Parathyroid adenoma (tissue), 2 donors: ENCODE results near the gene COL12A1.

ENCODE experiments used
- H2AFZ ChIP-seq: fragments of 300-600 bp; sonication (generic); one replicate; pipeline ENCODE4 v1.7.0; 2017; ENCODE audit warnings: antibody characterized with exemption, mild to moderate bottlenecking
- H3K27ac ChIP-seq: fragments of 300-600 bp; sonication (generic); one replicate; pipeline ENCODE4 v1.7.0; 2017
- H3K27me3 ChIP-seq: fragments of 300-600 bp; sonication (generic); one replicate; pipeline ENCODE4 v1.7.0; 2017; ENCODE audit warnings: low read length; ENCODE audit not compliant: control insufficient read depth, insufficient read depth
- H3K36me3 ChIP-seq: fragments of 300-600 bp; sonication (generic); one replicate; pipeline ENCODE4 v1.7.0; 2017; ENCODE audit warnings: low read length; ENCODE audit not compliant: control insufficient read depth, insufficient read depth
- H3K4me1 ChIP-seq: fragments of 300-600 bp; sonication (generic); one replicate; pipeline ENCODE4 v1.7.0; 2017; ENCODE audit warnings: control low read depth
- H3K4me2 ChIP-seq: fragments of 300-600 bp; sonication (generic); one replicate; pipeline ENCODE4 v1.7.0; 2017; ENCODE audit warnings: low read length
- H3K4me3 ChIP-seq: fragments of 300-600 bp; sonication (generic); one replicate; pipeline ENCODE4 v1.7.0; 2017; ENCODE audit warnings: low read depth, low read length
- H3K79me2 ChIP-seq: fragments of 300-600 bp; sonication (generic); one replicate; pipeline ENCODE4 v1.7.0; 2017; ENCODE audit warnings: control low read depth
- H3K9ac ChIP-seq: fragments of 300-600 bp; sonication (generic); one replicate; pipeline ENCODE4 v1.7.0; 2017; ENCODE audit warnings: mild to moderate bottlenecking
- H3K9me3 ChIP-seq: fragments of 300-600 bp; sonication (generic); one replicate; pipeline ENCODE4 v1.7.0; 2017; ENCODE audit warnings: low read length; ENCODE audit not compliant: control insufficient read depth
- TF ChIP-seq, protein P1 (sequence below): fragments of 300-600 bp; sonication (generic); IDR thresholded peaks from one replicate; pipeline ENCODE4 v1.7.0; 2017; ENCODE audit warnings: antibody characterized with exemption, mild to moderate bottlenecking
- donor health status: primary hyperparathyroidism.

The COL12A1 gene

DNA sequence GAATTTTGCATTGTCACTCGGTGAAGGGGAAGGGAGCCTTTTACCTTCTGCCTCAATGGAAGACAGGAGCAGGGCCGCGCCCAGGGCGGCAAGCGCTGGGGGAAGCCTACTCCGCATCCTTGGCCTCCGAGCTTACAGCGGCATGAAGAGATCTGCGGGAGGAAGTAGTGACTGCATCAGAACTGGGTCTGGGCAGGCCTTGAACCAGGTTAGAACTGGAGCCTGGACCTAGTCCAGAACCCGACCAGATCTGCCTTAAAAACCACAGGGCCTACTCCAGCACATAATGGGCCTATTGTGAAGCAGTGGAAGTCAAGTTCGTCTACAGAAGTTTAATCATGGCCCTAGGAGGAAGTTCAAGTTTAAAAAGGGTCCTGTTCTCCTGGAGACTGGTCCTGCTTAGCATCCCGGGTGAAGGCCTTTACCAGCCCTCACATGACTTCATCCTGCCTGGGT, 3.1 kb downstream of the COL12A1 start:
- Histone ChIP-seq H3K9ac (no peak overlapping the region), H2AFZ (no peak overlapping the region), H3K4me2 (no peak overlapping the region), H3K36me3 (no peaks in the 10 kb centered on the region), H3K4me1 (peaks cover 3% of the 10 kb centered on the region), H3K4me3 (no peak overlapping the region), H3K9me3 (no peaks in the 10 kb centered on the region), H3K27me3 (peaks cover 5% of the 10 kb centered on the region), H3K79me2 (no peaks in the 10 kb centered on the region), H3K27ac (no peak overlapping the region)
- TF ChIP-seq, protein P1, sequence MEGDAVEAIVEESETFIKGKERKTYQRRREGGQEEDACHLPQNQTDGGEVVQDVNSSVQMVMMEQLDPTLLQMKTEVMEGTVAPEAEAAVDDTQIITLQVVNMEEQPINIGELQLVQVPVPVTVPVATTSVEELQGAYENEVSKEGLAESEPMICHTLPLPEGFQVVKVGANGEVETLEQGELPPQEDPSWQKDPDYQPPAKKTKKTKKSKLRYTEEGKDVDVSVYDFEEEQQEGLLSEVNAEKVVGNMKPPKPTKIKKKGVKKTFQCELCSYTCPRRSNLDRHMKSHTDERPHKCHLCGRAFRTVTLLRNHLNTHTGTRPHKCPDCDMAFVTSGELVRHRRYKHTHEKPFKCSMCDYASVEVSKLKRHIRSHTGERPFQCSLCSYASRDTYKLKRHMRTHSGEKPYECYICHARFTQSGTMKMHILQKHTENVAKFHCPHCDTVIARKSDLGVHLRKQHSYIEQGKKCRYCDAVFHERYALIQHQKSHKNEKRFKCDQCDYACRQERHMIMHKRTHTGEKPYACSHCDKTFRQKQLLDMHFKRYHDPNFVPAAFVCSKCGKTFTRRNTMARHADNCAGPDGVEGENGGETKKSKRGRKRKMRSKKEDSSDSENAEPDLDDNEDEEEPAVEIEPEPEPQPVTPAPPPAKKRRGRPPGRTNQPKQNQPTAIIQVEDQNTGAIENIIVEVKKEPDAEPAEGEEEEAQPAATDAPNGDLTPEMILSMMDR: no peak

GRCh38 chr6:75201901-75202672, 3.8 kb downstream of the COL12A1 start:
- peaks cover 3% of the 10 kb centered on the region for H3K4me1 ChIP-seq
- peaks cover 4% of the 10 kb centered on the region for H3K27me3 ChIP-seq
- no peaks in the 10 kb centered on the region for H3K79me2 ChIP-seq
- no peak overlapping the region for H3K27ac ChIP-seq
- H3K4me2 ChIP-seq: no peak overlapping the region
- no peaks in the 10 kb centered on the region for H3K9me3 ChIP-seq
- H2AFZ ChIP-seq: no peak overlapping the region
- no peaks in the 10 kb centered on the region for H3K36me3 ChIP-seq
- TF ChIP-seq, protein P1: no peak
- no peak overlapping the region for H3K4me3 ChIP-seq
- H3K9ac ChIP-seq: no peak overlapping the region

- Histone ChIP-seq H3K27me3 (no peaks in the 10 kb centered on the region), H3K9ac (no peak overlapping the region), H3K4me2 (no peak overlapping the region), H3K79me2 (no peaks in the 10 kb centered on the region), H3K4me1 (no peaks in the 10 kb centered on the region), H3K4me3 (no peak overlapping the region), H3K27ac (no peak overlapping the region), H2AFZ (no peak overlapping the region), H3K9me3 (no peaks in the 10 kb centered on the region), H3K36me3 (no peaks in the 10 kb centered on the region)
- TF ChIP-seq, protein P1: no peak
Measured at GRCh38 chr6:75201021-75201420, 4.8 kb downstream of the COL12A1 start.

DNA sequence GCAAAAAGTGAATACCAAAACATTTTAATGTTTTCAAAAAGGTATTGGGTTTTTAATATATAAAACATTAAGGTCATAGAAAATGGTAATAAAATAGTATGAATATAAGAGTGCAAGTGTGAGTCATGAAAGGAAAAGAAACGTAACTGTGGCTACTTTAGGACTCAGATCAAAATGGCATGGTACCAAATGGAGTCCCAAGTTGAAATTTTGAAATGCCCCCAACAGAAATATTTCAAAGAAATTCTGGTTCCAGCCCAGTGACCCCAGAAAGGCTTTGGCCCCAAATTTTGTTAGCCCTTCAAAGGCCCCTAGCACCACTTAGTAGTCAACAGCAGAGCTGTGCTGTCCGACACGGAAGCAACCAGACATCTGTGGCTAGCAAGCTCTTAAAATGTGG, 6.0 kb downstream of the COL12A1 start:
- H3K9ac ChIP-seq: no peak overlapping the region
- H3K4me3 ChIP-seq: no peak overlapping the region
- no peaks in the 10 kb centered on the region for H3K27me3 ChIP-seq
- H3K79me2 ChIP-seq: no peaks in the 10 kb centered on the region
- H2AFZ ChIP-seq: no peak overlapping the region
- no peak overlapping the region for H3K27ac ChIP-seq
- H3K9me3 ChIP-seq: no peaks in the 10 kb centered on the region
- H3K36me3 ChIP-seq: no peaks in the 10 kb centered on the region
- H3K4me2 ChIP-seq: no peak overlapping the region
- TF ChIP-seq, protein P1: no peak
- H3K4me1 ChIP-seq: no peaks in the 10 kb centered on the region
